HG02623 (cell line): Measurements from ENCODE around the gene SYTL3.

ENCODE experiments used
- ATAC-seq: cut with Tn5 transposase; IDR thresholded peaks from one replicate; pipeline ENCODE4 v1.9.1; 2021; ENCODE audit warnings: moderate library complexity; ENCODE audit not compliant: unreplicated experiment

Gene SYTL3

DNA sequence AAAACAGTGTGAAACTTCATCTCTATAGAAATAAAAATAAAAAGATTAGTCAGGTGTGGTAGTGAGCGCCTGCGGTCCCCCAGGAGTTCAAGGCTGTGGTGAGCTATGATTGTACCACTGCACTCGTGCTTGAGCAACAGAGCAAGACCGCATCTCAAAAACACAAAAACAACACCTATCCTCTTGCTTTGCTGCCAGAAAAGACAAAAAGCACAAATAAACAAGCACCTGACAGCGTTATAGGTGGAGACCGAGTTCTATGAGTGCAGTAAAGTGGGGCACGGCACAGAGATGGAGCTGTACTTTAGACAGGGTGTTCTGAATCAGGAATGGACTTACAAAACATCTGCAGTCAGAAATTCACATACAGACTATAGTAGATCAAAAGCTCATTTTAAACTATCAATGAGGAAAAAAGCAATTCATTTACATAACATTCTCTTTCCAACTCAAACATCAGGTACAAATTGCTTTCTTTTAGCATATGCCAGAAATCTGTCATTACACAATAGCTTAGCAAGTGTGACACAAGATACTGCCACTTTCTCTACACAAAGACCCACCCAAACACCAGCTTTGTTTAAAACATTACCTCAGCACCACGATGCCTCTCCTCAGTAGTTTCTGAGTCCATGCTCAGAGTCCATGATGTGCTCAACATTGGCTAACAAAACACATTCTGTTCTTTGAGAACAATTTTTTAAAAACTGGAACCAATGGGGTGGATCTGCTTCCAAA is 159.3 kb downstream of the SYTL3 start:
- peak; percentile 65 for ATAC-seq

DNA sequence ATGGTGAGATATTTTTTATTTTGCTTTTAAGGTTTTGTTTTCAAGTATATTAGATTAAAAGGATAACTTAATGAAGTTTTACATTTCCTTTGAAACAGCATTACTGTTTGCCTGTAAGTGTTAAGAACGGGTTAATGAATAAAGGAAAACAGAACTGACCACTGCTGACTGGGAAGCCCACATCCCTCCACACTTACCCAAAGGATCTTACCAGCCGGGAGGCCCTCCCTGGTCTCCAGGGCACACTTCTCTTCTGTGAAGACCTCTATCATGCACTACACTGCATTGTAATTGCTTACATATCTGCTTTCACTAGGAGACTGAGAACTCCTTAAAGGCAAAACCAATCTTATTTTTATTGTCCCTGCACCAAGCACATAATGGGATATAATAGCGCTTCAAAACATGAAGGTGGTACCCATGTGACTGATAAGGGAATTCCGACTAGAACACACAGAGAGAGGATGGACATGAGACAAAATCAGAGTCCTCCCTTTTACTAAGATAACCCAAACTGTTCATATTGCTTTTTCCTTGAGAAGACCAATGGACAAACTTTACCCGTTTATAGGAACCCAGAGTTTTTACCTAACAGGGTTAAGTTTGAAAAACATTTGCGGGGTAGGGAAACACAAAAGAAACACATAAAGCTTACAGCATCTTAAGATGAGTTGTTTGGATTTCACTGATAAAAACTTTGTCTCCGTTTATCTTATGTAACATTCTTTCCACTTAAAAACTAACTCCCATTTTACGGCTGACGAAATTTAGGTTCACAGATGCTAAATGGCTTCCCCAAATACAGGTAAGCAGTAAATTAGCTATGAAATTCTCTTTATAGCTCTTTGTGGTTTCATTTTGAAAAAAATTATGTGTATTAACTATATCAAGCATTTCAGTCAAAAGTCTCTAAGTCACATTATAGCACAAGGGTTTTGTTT is 160.6 kb downstream of the SYTL3 start:
- ATAC-seq, result no peak

DNA sequence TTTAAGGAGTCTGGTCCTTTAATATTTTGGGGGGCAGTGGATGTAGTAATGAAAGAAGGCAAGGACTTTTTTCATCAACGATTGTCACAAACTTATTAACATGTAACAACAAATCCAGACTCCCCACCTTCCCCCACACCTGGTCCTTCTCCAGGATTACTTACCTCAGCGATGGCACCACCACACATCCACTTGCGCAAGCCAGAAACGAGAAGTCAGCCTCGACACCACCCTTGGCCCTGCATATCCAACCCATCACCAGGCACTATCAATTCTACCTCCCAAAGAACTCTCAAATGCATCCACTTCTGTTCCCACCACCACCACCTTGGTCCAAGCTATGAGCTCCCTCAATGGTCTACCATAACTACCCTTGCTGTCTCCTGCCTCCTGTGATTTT is 162.8 kb downstream of the SYTL3 start:
- no peak for ATAC-seq

DNA sequence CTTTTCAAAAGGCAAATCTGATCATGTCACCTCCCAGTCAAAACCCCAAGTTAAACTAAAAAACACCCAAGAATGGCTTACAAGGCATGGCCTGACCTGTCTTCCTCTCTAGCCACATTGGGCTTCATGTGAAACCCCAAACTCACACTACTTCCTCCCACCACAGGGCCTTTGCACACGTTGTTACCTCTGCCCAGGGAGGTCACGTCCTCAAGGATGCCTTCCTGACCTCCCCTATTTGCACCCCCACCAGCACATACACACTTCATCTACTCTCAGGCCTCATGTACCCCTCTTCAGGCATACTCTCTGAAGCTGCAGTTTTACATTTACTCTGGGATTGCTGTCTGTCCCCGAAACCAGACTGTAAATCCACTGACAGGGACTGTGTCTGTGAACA is 163.2 kb downstream of the SYTL3 start:
- no peak for ATAC-seq
